H9 (cell line): ENCODE data around the gene CLIC1. TPM values are rescaled to one million over a fixed set of nuclear protein-coding genes. Genes with fewer than 3 reads are reported as not detected.

Source experiments
- DNase-seq: peaks from one replicate; pipeline ENCODE4 v3.0.0-alpha.2; 2017
- H2AFZ ChIP-seq: one replicate; pipeline ENCODE4 v1.6.1; 2013; ENCODE audit warnings: mild to moderate bottlenecking, low read length, control low read depth, moderate library complexity
- H2AK5ac ChIP-seq: 2 replicates; pipeline ENCODE4 v1.6.1; 2013; ENCODE audit warnings: low read length, control low read depth, mixed read lengths; ENCODE audit not compliant: insufficient read length
- H2BK120ac ChIP-seq: one replicate; pipeline ENCODE4 v1.6.1; 2013; ENCODE audit warnings: low read depth, mild to moderate bottlenecking, low read length, control low read depth, inconsistent platforms; ENCODE audit not compliant: poor library complexity, severe bottlenecking
- H2BK12ac ChIP-seq: 2 replicates; pipeline ENCODE4 v1.6.1; 2013; ENCODE audit warnings: low read length, control low read depth, mixed read lengths, low read depth; ENCODE audit not compliant: insufficient read length
- H2BK15ac ChIP-seq: 2 replicates; pipeline ENCODE4 v1.6.1; 2013; ENCODE audit warnings: low read depth, low read length, control low read depth
- H2BK20ac ChIP-seq: one replicate; pipeline ENCODE4 v1.6.1; 2013; ENCODE audit warnings: low read depth, mild to moderate bottlenecking, low read length, control low read depth, inconsistent platforms; ENCODE audit not compliant: poor library complexity, severe bottlenecking
- H2BK5ac ChIP-seq: 2 replicates; pipeline ENCODE4 v1.6.1; 2013; ENCODE audit warnings: low read length, control low read depth, mixed read lengths; ENCODE audit not compliant: insufficient read length
- H3K14ac ChIP-seq: 2 replicates; pipeline ENCODE4 v1.6.1; 2013; ENCODE audit warnings: low read length, control low read depth; ENCODE audit not compliant: insufficient read depth
- H3K18ac ChIP-seq: 2 replicates; pipeline ENCODE4 v1.6.1; 2013; ENCODE audit warnings: low read depth, mild to moderate bottlenecking, mixed read lengths, low read length, control low read depth; ENCODE audit not compliant: insufficient read length
- H3K23ac ChIP-seq: 2 replicates; pipeline ENCODE4 v1.6.1; 2013; ENCODE audit warnings: low read length, control low read depth, mixed read lengths, low read depth; ENCODE audit not compliant: insufficient read length
- H3K23me2 ChIP-seq: 2 replicates; pipeline ENCODE4 v1.6.1; 2013; ENCODE audit warnings: low read depth, mild to moderate bottlenecking, mixed read lengths, low read length, control low read depth; ENCODE audit not compliant: insufficient read length, poor library complexity, severe bottlenecking
- H3K27ac ChIP-seq: 2 replicates; pipeline ENCODE4 v1.5.1; 2013; ENCODE audit warnings: low read length, control low read depth, mixed read lengths, low read depth; ENCODE audit not compliant: insufficient read length
- H3K27me3 ChIP-seq: 2 replicates; pipeline ENCODE4 v1.6.1; 2013; ENCODE audit warnings: low read length, control low read depth, inconsistent platforms; ENCODE audit not compliant: insufficient read depth
- H3K4ac ChIP-seq: 2 replicates; pipeline ENCODE4 v1.6.1; 2013; ENCODE audit warnings: low read depth, mild to moderate bottlenecking, control low read depth, inconsistent platforms, low read length, moderate library complexity
- H3K4me1 ChIP-seq: 2 replicates; pipeline ENCODE4 v1.6.1; 2013; ENCODE audit warnings: low read length, control low read depth, inconsistent platforms; ENCODE audit not compliant: insufficient read depth
- H3K4me2 ChIP-seq: 2 replicates; pipeline ENCODE4 v1.6.1; 2013; ENCODE audit warnings: low read length, control low read depth, mixed read lengths; ENCODE audit not compliant: insufficient read length, insufficient read depth
- H3K56ac ChIP-seq: 2 replicates; pipeline ENCODE4 v1.6.1; 2013; ENCODE audit warnings: low read depth, mild to moderate bottlenecking, mixed read lengths, low read length, control low read depth; ENCODE audit not compliant: insufficient read length
- H3K79me1 ChIP-seq: 2 replicates; pipeline ENCODE4 v1.6.1; 2013; ENCODE audit warnings: low read depth, mild to moderate bottlenecking, moderate library complexity, low read length, control low read depth, inconsistent platforms; ENCODE audit not compliant: insufficient read depth, poor library complexity, severe bottlenecking
- H3K79me2 ChIP-seq: 2 replicates; pipeline ENCODE4 v1.6.1; 2013; ENCODE audit warnings: low read length, control low read depth, inconsistent platforms; ENCODE audit not compliant: insufficient read depth
- H3K9ac ChIP-seq: 2 replicates; pipeline ENCODE4 v1.6.1; 2013; ENCODE audit warnings: low read length, control low read depth, mixed read lengths; ENCODE audit not compliant: insufficient read length; ENCODE audit errors: extremely low read depth
- H3K9me3 ChIP-seq: one replicate; pipeline ENCODE4 v1.6.1; 2013; ENCODE audit warnings: low read depth, low read length, inconsistent platforms; ENCODE audit not compliant: control insufficient read depth
- H3T11ph ChIP-seq: one replicate; pipeline ENCODE4 v1.6.1; 2013; ENCODE audit warnings: mild to moderate bottlenecking, low read length, control low read depth, inconsistent platforms
- H4K20me1 ChIP-seq: one replicate; pipeline ENCODE4 v1.6.1; 2013; ENCODE audit not compliant: control insufficient read depth, insufficient read length, insufficient read depth
- H4K5ac ChIP-seq: 2 replicates; pipeline ENCODE4 v1.6.1; 2013; ENCODE audit warnings: low read depth, mild to moderate bottlenecking, mixed read lengths, low read length, control low read depth; ENCODE audit not compliant: insufficient read length
- H4K8ac ChIP-seq: replicated peaks from 2 replicates; pipeline ENCODE4 v1.6.1; 2013; ENCODE audit warnings: low read length, control low read depth, mixed read lengths, low read depth; ENCODE audit not compliant: insufficient read length
- H4K91ac ChIP-seq: 2 replicates; pipeline ENCODE4 v1.6.1; 2013; ENCODE audit warnings: low read depth, mild to moderate bottlenecking, moderate library complexity, mixed read lengths, low read length, control low read depth; ENCODE audit not compliant: insufficient read length
- H3K27ac Mint-ChIP-seq, 3 experiments: 2 replicates in 2 of 3; 3 replicates in 1 of 3; pipeline ENCODE4 v1.8.0; 2020 to 2021; ENCODE audit warnings: mixed read lengths in 3 of 3, mild to moderate bottlenecking in 1 of 3, moderate library complexity in 1 of 3
- H3K27me3 Mint-ChIP-seq: 2 replicates; pipeline ENCODE4 v1.8.0; 2021; ENCODE audit warnings: low read depth, mild to moderate bottlenecking, moderate library complexity, mixed read lengths
- H3K36me3 Mint-ChIP-seq, 3 experiments: 2 replicates in 2 of 3; 3 replicates in 1 of 3; pipeline ENCODE4 v1.8.0; 2020 to 2021; ENCODE audit warnings: low read depth in 3 of 3, mixed read lengths in 3 of 3; ENCODE audit not compliant: insufficient read depth in 1 of 3
- H3K4me1 Mint-ChIP-seq, 2 experiments: 2 replicates each; pipeline ENCODE4 v1.8.0; 2020; ENCODE audit warnings: mixed read lengths in 2 of 2
- H3K4me3 Mint-ChIP-seq, 2 experiments: 2 replicates in 1 of 2; 3 replicates in 1 of 2; pipeline ENCODE4 v1.8.0; 2020 to 2021; ENCODE audit warnings: mild to moderate bottlenecking in 2 of 2, mixed read lengths in 2 of 2, moderate library complexity in 1 of 2
- H3K9me3 Mint-ChIP-seq, 2 experiments: 2 replicates in 1 of 2; 3 replicates in 1 of 2; pipeline ENCODE4 v1.8.0; 2020; ENCODE audit warnings: mild to moderate bottlenecking in 2 of 2, mixed read lengths in 2 of 2, moderate library complexity in 1 of 2
- CTCF ChIP-seq: fragments of 200-600 bp; sonication (generic); conservative IDR thresholded peaks from 3 replicates; pipeline ENCODE4 v1.8.0; 2021; ENCODE audit warnings: antibody characterized with exemption, mild to moderate bottlenecking
- WGBS: extraction: QIAGEN DNeasy Blood & Tissue Kit; methylation state at CpG from one replicate; pipeline ENCODE4 v1.1.7; 2013; ENCODE audit warnings: missing lambda C conversion rate, low lambda C conversion rate, mixed read lengths; ENCODE audit not compliant: insufficient read length; ENCODE audit errors: extremely low coverage; 5-methylcytosine and 5-hydroxymethylcytosine counted together
- total RNA-seq: library from RNA; stranded (reverse); gene quantifications from 2 replicates; pipeline ENCODE4 v1.2.1, GENCODE V29; 2021

Gene CLIC1
- total RNA-seq, 1 experiment from 2014 or later, result 265 TPM

GRCh38 chr6:31711233-31711632 is 25.1 kb downstream of the CLIC1 start:
- H3K27ac Mint-ChIP-seq, result peak overlapping the region in 1 of 3 experiments; percentile 9; a peak in 1 of 7 replicates
- H3K4ac ChIP-seq, result no peak overlapping the region
- no peak overlapping the region for H3K23ac ChIP-seq
- peaks cover 9% of the 10 kb centered on the region for H3K27me3 Mint-ChIP-seq
- H3K4me3 Mint-ChIP-seq, result no peak overlapping the region
- no peak for TF ChIP-seq CTCF
- DNase-seq, result no peak
- no peak overlapping the region for H4K5ac ChIP-seq
- no peak overlapping the region for H2BK5ac ChIP-seq
- no peaks in the 10 kb centered on the region for H3K9me3 Mint-ChIP-seq
- H3T11ph ChIP-seq, result no peak overlapping the region
- no CpG with 5 or more reads among the region's 8 CpGs for WGBS
- H2BK15ac ChIP-seq, result no peak overlapping the region
- H2AFZ ChIP-seq, result no peak overlapping the region
- H2BK12ac ChIP-seq, result no peak overlapping the region
- no peak overlapping the region for H3K9ac ChIP-seq
- no peak overlapping the region for H3K56ac ChIP-seq
- H3K4me2 ChIP-seq, result no peak overlapping the region
- H3K27me3 ChIP-seq, result no peaks in the 10 kb centered on the region
- no peaks in the 10 kb centered on the region for H3K36me3 Mint-ChIP-seq
- H3K4me1 ChIP-seq, result peaks cover 5% of the 10 kb centered on the region; the same call in 1 of the 2 replicates
- peaks cover 31 to 41% of the 10 kb centered on the region in 2 experiments for H3K4me1 Mint-ChIP-seq
- no peak overlapping the region for H4K91ac ChIP-seq
- H2BK20ac ChIP-seq, result no peak overlapping the region
- H3K23me2 ChIP-seq, result no peaks in the 10 kb centered on the region
- H3K27ac ChIP-seq, result no peak overlapping the region
- H4K8ac ChIP-seq, result no peak overlapping the region
- no peaks in the 10 kb centered on the region for H4K20me1 ChIP-seq
- no peak overlapping the region for H3K14ac ChIP-seq
- H3K79me1 ChIP-seq, result no peaks in the 10 kb centered on the region
- H2BK120ac ChIP-seq, result no peak overlapping the region
- H3K18ac ChIP-seq, result no peak overlapping the region
- H2AK5ac ChIP-seq, result no peak overlapping the region
- no peaks in the 10 kb centered on the region for H3K9me3 ChIP-seq
- H3K79me2 ChIP-seq, result no peaks in the 10 kb centered on the region
